K562 (cell line): ENCODE measurements around the gene DCAF6. TPM values are rescaled to one million over a fixed set of nuclear protein-coding genes. Genes with fewer than 3 reads are reported as not detected.

Experiments used
- CBX5 ChIP-seq: IDR thresholded peaks from 2 replicates; pipeline ENCODE4 v1.6.1; 2014; ENCODE audit warnings: low read depth, borderline replicate concordance
- CTBP1 ChIP-seq: fragments of 450-650 bp; IDR thresholded peaks from 2 replicates; pipeline ENCODE4 v1.6.1; 2016; ENCODE audit warnings: borderline replicate concordance
- DNMT1 ChIP-seq: fragments of 450-650 bp; IDR thresholded peaks from 2 replicates; pipeline ENCODE4 v1.6.1; 2016; ENCODE audit warnings: antibody characterized with exemption, mild to moderate bottlenecking
- GABPB2 ChIP-seq: fragments of 250-450 bp; sonication (Bioruptor Pico); conservative IDR thresholded peaks from 2 replicates; pipeline ENCODE4 v1.5.1; 2021; ENCODE audit warnings: mild to moderate bottlenecking
- HNRNPK ChIP-seq: fragments of 200-400 bp; formaldehyde crosslinking; IDR thresholded peaks from one replicate; pipeline ENCODE4 v1.6.1; 2018; ENCODE audit warnings: mild to moderate bottlenecking, low read depth, low read length; ENCODE audit not compliant: poor library complexity, severe bottlenecking
- HNRNPUL1 ChIP-seq: fragments of 200-400 bp; formaldehyde crosslinking; IDR thresholded peaks from 2 replicates; pipeline ENCODE4 v1.6.1; 2017; ENCODE audit warnings: low read length
- LARP7 ChIP-seq: fragments of 450-650 bp; IDR thresholded peaks from 2 replicates; pipeline ENCODE4 v1.6.1; 2016
- MTF1 ChIP-seq: fragments of 250-450 bp; sonication (Bioruptor Pico); IDR thresholded peaks from 2 replicates; pipeline ENCODE4 v1.9.0; 2021; ENCODE audit warnings: moderate library complexity, mild to moderate bottlenecking, inconsistent platforms, borderline replicate concordance
- NCOR1 ChIP-seq: fragments of 450-650 bp; IDR thresholded peaks from 2 replicates; pipeline ENCODE4 v1.6.1; 2016; ENCODE audit warnings: mild to moderate bottlenecking, moderate library complexity
- NFXL1 ChIP-seq: fragments of 450-650 bp; formaldehyde crosslinking; IDR thresholded peaks from 2 replicates; pipeline ENCODE4 v1.4.0; 2021; ENCODE audit warnings: mild to moderate bottlenecking
- NFYB ChIP-seq: IDR thresholded peaks from 2 replicates; pipeline ENCODE4 v1.6.1; 2011; ENCODE audit warnings: mild to moderate bottlenecking, moderate library complexity; ENCODE audit not compliant: insufficient read length; ENCODE audit errors: extremely low read depth
- NR0B1 ChIP-seq: fragments of 450-650 bp; IDR thresholded peaks from one replicate; pipeline ENCODE4 v1.6.1; 2018; ENCODE audit warnings: mild to moderate bottlenecking, moderate library complexity; ENCODE audit not compliant: partially characterized antibody
- NR3C1 ChIP-seq: sonication (generic); formaldehyde crosslinking; IDR thresholded peaks from 2 replicates; pipeline ENCODE4 v1.8.1; 2022; ENCODE audit warnings: missing genetic modification reagents
- PHF20 ChIP-seq: fragments of 450-650 bp; IDR thresholded peaks from 2 replicates; pipeline ENCODE4 v1.6.1; 2018; ENCODE audit not compliant: partially characterized antibody
- PML ChIP-seq: IDR thresholded peaks from 2 replicates; pipeline ENCODE4 v1.6.1; 2012; ENCODE audit warnings: low read length, inconsistent platforms
- SAP30 ChIP-seq: fragments of 200-600 bp; sonication (generic); IDR thresholded peaks from 2 replicates; pipeline ENCODE4 v1.6.1; 2012; ENCODE audit warnings: borderline replicate concordance, low read depth, mild to moderate bottlenecking, moderate library complexity, low read length, control low read depth, inconsistent platforms; ENCODE audit not compliant: insufficient read depth, poor library complexity, severe bottlenecking
- SFPQ ChIP-seq: fragments of 200-400 bp; formaldehyde crosslinking; IDR thresholded peaks from 2 replicates; pipeline ENCODE4 v1.6.1; 2017; ENCODE audit warnings: mild to moderate bottlenecking, low read depth, low read length, moderate library complexity
- SUPT5H ChIP-seq: fragments of 450-650 bp; IDR thresholded peaks from 2 replicates; pipeline ENCODE4 v1.6.1; 2016
- TEAD1 ChIP-seq, 2 experiments: fragments of 450-650 bp in 1 of 2; sonication (generic) in 1 of 2; formaldehyde crosslinking; IDR thresholded peaks; 2 replicates each; pipeline versions ENCODE4 v1.4.0 to v1.8.0; 2020 to 2022; ENCODE audit warnings: mild to moderate bottlenecking in 2 of 2, missing genetic modification reagents in 1 of 2
- ZBTB2 ChIP-seq: fragments of 450-650 bp; IDR thresholded peaks from 2 replicates; pipeline ENCODE4 v1.6.1; 2016; ENCODE audit warnings: antibody characterized with exemption
- ZFPM2 ChIP-seq: fragments of 250-450 bp; sonication (Bioruptor Pico); IDR thresholded peaks from 2 replicates; pipeline ENCODE4 v1.5.1; 2022; ENCODE audit warnings: mild to moderate bottlenecking
- ZNF197 ChIP-seq: fragments of 200-800 bp; sonication (Bioruptor generic); IDR thresholded peaks from 2 replicates; pipeline ENCODE4 v1.6.1; 2016; ENCODE audit warnings: low read depth, missing genetic modification characterization, missing compliant biosample characterization
- ZNF324 ChIP-seq: fragments of 250-450 bp; sonication (Bioruptor Pico); IDR thresholded peaks from 2 replicates; pipeline ENCODE4 v1.4.0; 2020; ENCODE audit warnings: mild to moderate bottlenecking
- ZNF347 ChIP-seq: fragments of 450-650 bp; formaldehyde crosslinking; IDR thresholded peaks from 2 replicates; pipeline ENCODE4 v1.4.0; 2020; ENCODE audit warnings: low read depth, mild to moderate bottlenecking, moderate library complexity
- ZNF408 ChIP-seq: fragments of 250-450 bp; sonication (Bioruptor Pico); IDR thresholded peaks from 2 replicates; pipeline ENCODE4 v1.4.0; 2020; ENCODE audit warnings: low read depth, mild to moderate bottlenecking, moderate library complexity
- ZNF41 ChIP-seq: fragments of 250-450 bp; sonication (Bioruptor Pico); conservative IDR thresholded peaks from 2 replicates; pipeline ENCODE4 v1.4.0; 2020; ENCODE audit warnings: mild to moderate bottlenecking
- polyA plus RNA-seq, 8 experiments: library from polyadenylated mRNA; depleted of rRNA in 4 of 8; stranded (reverse) in 5 of 8; unstranded in 3 of 8; fragments of >200 nt; fragmentation: Nextera tagmentation in 2 of 8; fragmentation: Illumina TruSeq in 1 of 8; extraction: Ambion mirVana in 2 of 8; extraction: Trizol in 1 of 8; gene quantifications; 2 replicates each; pipeline versions ENCODE4 v1.2.1 to v1.2.3, GENCODE V29; 2011 to 2014; ENCODE audit warnings: inconsistent platforms in 1 of 8, missing spikeins in 1 of 8
- total RNA-seq, 7 experiments: library from RNA; depleted of rRNA in 6 of 7; stranded (reverse); fragments of >200 nt in 6 of 7; fragmentation: Illumina TruSeq in 2 of 7; extraction: Trizol in 2 of 7; gene quantifications; 2 replicates each; pipeline versions ENCODE4 v1.2.1 to v1.2.3, GENCODE V29; 2011 to 2021; ENCODE audit warnings: low replicate concordance in 1 of 7

Gene DCAF6
- total and polyA plus RNA-seq, 9 of the 15 experiments (the other 6 are each of a cell fraction or from before 2014, with no cell fraction given): 19.1 to 102 (median 46.3) TPM

- TF ChIP-seq DNMT1: no peak
- peak; percentile 64; the same call in 1 of the 2 replicates for TF ChIP-seq PML
- 0 out of 2 replicates have a peak, but pooled peaks have one; percentile 30 for TF ChIP-seq NR3C1
- TF ChIP-seq CBX5: no peak
- no peak for TF ChIP-seq ZNF41
- peak; percentile 51 for TF ChIP-seq SAP30
- peak; percentile 24; the same call in 1 of the 2 replicates for TF ChIP-seq ZBTB2
- TF ChIP-seq GABPB2: no peak
- TF ChIP-seq TEAD1 (CRISPR knock-in tag; IDR thresholded peaks at IDR 0.05): no peak
- no peak for TF ChIP-seq MTF1
- TF ChIP-seq NFYB: no peak
- TF ChIP-seq ZFPM2: no peak
- TF ChIP-seq PHF20: no peak
- TF ChIP-seq ZNF408 (CRISPR knock-in tag): no peak
- TF ChIP-seq NR0B1: no peak
- peak; percentile 52 for TF ChIP-seq HNRNPK
- TF ChIP-seq HNRNPUL1: no peak
- TF ChIP-seq NFXL1 (CRISPR knock-in tag): no peak
- no peak for TF ChIP-seq ZNF347 (CRISPR knock-in tag)
- TF ChIP-seq ZNF324: no peak
- TF ChIP-seq SFPQ: no peak
- peak; percentile 52 for TF ChIP-seq NCOR1
- TF ChIP-seq SUPT5H: peak; percentile 76
- TF ChIP-seq LARP7: no peak
- no peak for TF ChIP-seq ZNF197 (CRISPR knock-in tag)
- TF ChIP-seq CTBP1: peak; percentile 60; the same call in 1 of the 2 replicates
Observed at GRCh38 chr1:167936930-167937708, 636 bp downstream of the DCAF6 start, which contains the start of gene MPC2 (continued).
